Uterus (tissue), 4 donors: ENCODE results near the gene BTBD10. TPM values are rescaled to one million over a fixed set of nuclear protein-coding genes. Genes with fewer than 3 reads are reported as not detected.

Experiments
- DNase-seq, 2 donors: peaks; one replicate each; pipeline ENCODE4 v3.0.0-alpha.2; 2019 to 2020
- H3K27ac ChIP-seq, 2 donors: fragments of 200-600 bp; sonication (generic); 1 replicate in 1 of 2; 2 replicates in 1 of 2; pipeline ENCODE4 v1.5.1; 2016 to 2018
- H3K27me3 ChIP-seq, 2 donors: fragments of 200-600 bp; sonication (generic); one replicate each; pipeline ENCODE4 v1.5.1; 2018 to 2019; ENCODE audit warnings: control low read depth in 1 of 2
- H3K36me3 ChIP-seq, 2 donors: fragments of 200-600 bp; sonication (generic); one replicate each; pipeline ENCODE4 v1.5.1; 2019; ENCODE audit warnings: control low read depth in 1 of 2
- H3K4me1 ChIP-seq, 2 donors: fragments of 200-600 bp; sonication (generic); one replicate each; pipeline ENCODE4 v1.5.1; 2018 to 2019; ENCODE audit warnings: control low read depth in 1 of 2
- H3K4me3 ChIP-seq, 2 donors: fragments of 200-600 bp; sonication (generic); 1 replicate in 1 of 2; 2 replicates in 1 of 2; pipeline ENCODE4 v1.5.1; 2018 to 2019; ENCODE audit warnings: mild to moderate bottlenecking in 1 of 2
- H3K9me3 ChIP-seq, 2 donors: fragments of 200-600 bp; sonication (generic); one replicate each; pipeline ENCODE4 v1.5.1; 2019; ENCODE audit warnings: control low read depth in 1 of 2
- POLR2A ChIP-seq, 2 donors: fragments of 450-650 bp; IDR thresholded peaks; one replicate each; pipeline ENCODE4 v1.6.1; 2016; ENCODE audit warnings: antibody characterized with exemption in 2 of 2, mild to moderate bottlenecking in 1 of 2, moderate library complexity in 1 of 2
- intact Hi-C: fragments of 100-400 bp; cut with DNase I; formaldehyde crosslinking; loops from one replicate; pipeline ENCODE4 v1.15.1; 2023; ENCODE audit warnings: low total_unique reads
- total RNA-seq, 4 donors: library from RNA; depleted of rRNA in 3 of 4; stranded (reverse); fragments of >200 nt in 3 of 4; gene quantifications; one replicate each; pipeline versions ENCODE4 v1.1.0 to v1.2.4, GENCODE V29; 2014 to 2023
- TF ChIP-seq, protein P1 (sequence below), 4 experiments: fragments of 200-600 bp in 2 of 4; fragments of 450-650 bp in 2 of 4; sonication (generic) in 2 of 4; IDR thresholded peaks; one replicate each; pipeline ENCODE4 v1.5.1; 2016 to 2019; ENCODE audit warnings: antibody characterized with exemption in 4 of 4, mild to moderate bottlenecking in 2 of 4, moderate library complexity in 1 of 4
- donor health status: DM: yes; HTN: yes; CAD: no.

The BTBD10 gene
- total RNA-seq, 4 donors from 2014 or later: 41.2 to 237 (median 76.7) TPM

GRCh38 chr11:13461291-13461690 lies 1.7 kb downstream of the BTBD10 start:
- Histone ChIP-seq H3K4me1 (peaks cover 0 to 6% of the 10 kb centered on the region in 2 donors), H3K36me3 (no peaks in the 10 kb centered on the region), H3K4me3 (no peak overlapping the region), H3K27ac (no peak overlapping the region), H3K9me3 (no peaks in the 10 kb centered on the region), H3K27me3 (no peaks in the 10 kb centered on the region)
- no peak for TF ChIP-seq POLR2A (IDR thresholded peaks at IDR 0.05)
- TF ChIP-seq, protein P1, sequence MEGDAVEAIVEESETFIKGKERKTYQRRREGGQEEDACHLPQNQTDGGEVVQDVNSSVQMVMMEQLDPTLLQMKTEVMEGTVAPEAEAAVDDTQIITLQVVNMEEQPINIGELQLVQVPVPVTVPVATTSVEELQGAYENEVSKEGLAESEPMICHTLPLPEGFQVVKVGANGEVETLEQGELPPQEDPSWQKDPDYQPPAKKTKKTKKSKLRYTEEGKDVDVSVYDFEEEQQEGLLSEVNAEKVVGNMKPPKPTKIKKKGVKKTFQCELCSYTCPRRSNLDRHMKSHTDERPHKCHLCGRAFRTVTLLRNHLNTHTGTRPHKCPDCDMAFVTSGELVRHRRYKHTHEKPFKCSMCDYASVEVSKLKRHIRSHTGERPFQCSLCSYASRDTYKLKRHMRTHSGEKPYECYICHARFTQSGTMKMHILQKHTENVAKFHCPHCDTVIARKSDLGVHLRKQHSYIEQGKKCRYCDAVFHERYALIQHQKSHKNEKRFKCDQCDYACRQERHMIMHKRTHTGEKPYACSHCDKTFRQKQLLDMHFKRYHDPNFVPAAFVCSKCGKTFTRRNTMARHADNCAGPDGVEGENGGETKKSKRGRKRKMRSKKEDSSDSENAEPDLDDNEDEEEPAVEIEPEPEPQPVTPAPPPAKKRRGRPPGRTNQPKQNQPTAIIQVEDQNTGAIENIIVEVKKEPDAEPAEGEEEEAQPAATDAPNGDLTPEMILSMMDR (IDR thresholded peaks at IDR 0.05): no peak
- no peak for DNase-seq
- intact Hi-C loops: no loop called here

- no peaks in the 10 kb centered on the region for H3K27me3 ChIP-seq
- TF ChIP-seq POLR2A (IDR thresholded peaks at IDR 0.05): no peak
- TF ChIP-seq, protein P1 (IDR thresholded peaks at IDR 0.05): no peak
- intact Hi-C loops: no loop called here
- no peaks in the 10 kb centered on the region for H3K9me3 ChIP-seq
- peaks cover 0 to 6% of the 10 kb centered on the region in 2 donors for H3K4me1 ChIP-seq
- H3K4me3 ChIP-seq: no peak overlapping the region
- DNase-seq: no peak
- H3K36me3 ChIP-seq: no peaks in the 10 kb centered on the region
- H3K27ac ChIP-seq: no peak overlapping the region
Observed at GRCh38 chr11:13450832-13451397, 12.1 kb downstream of the BTBD10 start.

- H3K36me3 ChIP-seq: no peaks in the 10 kb centered on the region
- no peak for DNase-seq
- peak overlapping the region; percentile 21 to 63 for H3K27ac ChIP-seq
- intact Hi-C loops: no loop called here
- no peak for TF ChIP-seq POLR2A (IDR thresholded peaks at IDR 0.05)
- TF ChIP-seq, protein P1 (IDR thresholded peaks at IDR 0.05): no peak
- no peak overlapping the region for H3K4me3 ChIP-seq
- peaks cover 0 to 6% of the 10 kb centered on the region in 2 donors for H3K4me1 ChIP-seq
- no peaks in the 10 kb centered on the region for H3K27me3 ChIP-seq
- no peaks in the 10 kb centered on the region for H3K9me3 ChIP-seq
Observed at GRCh38 chr11:13449522-13449921, 13.5 kb downstream of the BTBD10 start.

DNA sequence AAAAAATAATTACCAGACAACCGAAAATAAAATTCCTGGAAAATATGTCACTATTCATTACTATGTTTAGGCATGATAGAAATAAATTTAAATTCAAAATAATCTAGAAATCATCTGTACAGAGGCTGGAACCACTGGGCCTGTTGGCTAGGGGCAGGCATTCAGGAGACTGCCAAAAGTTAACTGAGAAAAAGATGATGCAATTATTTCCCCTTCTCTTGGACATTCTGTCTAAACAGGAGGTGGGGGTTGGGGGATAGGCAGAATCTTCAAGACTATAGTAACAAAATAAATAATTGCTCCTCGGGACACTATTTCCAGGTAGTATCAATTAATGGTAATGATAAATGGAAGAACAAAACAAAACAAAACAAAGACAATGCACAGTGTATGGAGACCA lies 14.1 kb downstream of the BTBD10 start:
- no peak overlapping the region for H3K4me3 ChIP-seq
- peak in 1 of 2 donors; percentile 33 for DNase-seq
- H3K36me3 ChIP-seq: no peaks in the 10 kb centered on the region
- H3K9me3 ChIP-seq: no peaks in the 10 kb centered on the region
- H3K27me3 ChIP-seq: no peaks in the 10 kb centered on the region
- H3K27ac ChIP-seq: peak overlapping the region; percentile 41 to 63
- intact Hi-C loops: no loop called here
- TF ChIP-seq, protein P1 (IDR thresholded peaks at IDR 0.05): no peak
- no peak for TF ChIP-seq POLR2A (IDR thresholded peaks at IDR 0.05)
- H3K4me1 ChIP-seq: peaks cover 0 to 6% of the 10 kb centered on the region in 2 donors

DNA sequence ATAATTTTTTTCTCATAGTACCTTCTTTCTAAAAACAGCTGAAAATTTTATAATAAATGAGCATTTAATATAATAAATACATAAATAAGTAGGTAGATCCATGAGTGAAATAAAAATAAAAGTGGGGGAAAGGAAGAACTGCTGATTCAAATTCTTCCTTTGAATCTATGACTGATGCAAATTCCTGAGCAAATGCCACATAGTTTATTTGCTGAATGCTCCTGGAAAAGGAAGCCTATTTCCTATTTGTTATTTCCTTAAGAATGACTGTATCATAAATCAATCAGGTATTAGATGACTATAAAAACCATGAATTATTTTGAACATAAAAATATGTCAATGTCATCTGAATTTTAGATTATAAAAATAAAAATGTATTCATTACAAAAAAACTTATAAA lies 16.6 kb downstream of the BTBD10 start:
- intact Hi-C loops: no loop called here
- peaks cover 0 to 6% of the 10 kb centered on the region in 2 donors for H3K4me1 ChIP-seq
- H3K4me3 ChIP-seq: no peak overlapping the region
- no peaks in the 10 kb centered on the region for H3K9me3 ChIP-seq
- no peak for TF ChIP-seq POLR2A (IDR thresholded peaks at IDR 0.05)
- TF ChIP-seq, protein P1 (IDR thresholded peaks at IDR 0.05): no peak
- no peak overlapping the region for H3K27ac ChIP-seq
- H3K27me3 ChIP-seq: no peaks in the 10 kb centered on the region
- H3K36me3 ChIP-seq: no peaks in the 10 kb centered on the region
- DNase-seq: no peak
